Islet of Langerhans (tissue), 1 donor: ENCODE measurements around the gene OR5V1.
"Not testable (repeated sequence)": the region's sequence is repeated elsewhere in the genome, so short reads cannot be mapped to it uniquely, and the experiment has no call there.

Source experiments
- FAIRE-seq: peaks from one replicate; lab custom pipeline; 2011; peaks lifted over from hg19 to GRCh38; lab: Jason Lieb, UNC

The OR5V1 gene

DNA sequence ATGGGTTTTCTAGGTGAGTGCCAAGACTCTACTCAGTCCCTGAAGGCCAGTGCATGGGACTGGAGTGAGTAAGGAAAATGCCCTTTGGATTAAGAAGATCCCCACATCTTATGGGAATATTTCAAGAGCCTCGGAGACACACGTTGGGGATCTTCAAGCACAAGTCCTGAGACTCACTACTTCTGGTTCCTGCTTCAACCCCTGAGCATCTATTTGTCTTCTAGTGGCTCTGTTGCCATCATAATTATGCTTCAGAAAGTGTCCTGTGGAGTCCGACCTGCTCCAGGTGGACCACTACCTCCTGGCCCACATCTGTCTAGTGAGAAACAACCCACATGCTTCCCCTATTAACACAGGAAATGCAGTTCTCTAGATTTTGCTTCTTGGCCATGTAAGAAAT, at the start of gene OR5V1:
TSS of gene OR5V1 (minus strand) at position 101 of the 400 bp plus-strand sequence. CDS start 12,670 bp downstream, outside the sequence.
- no peak for FAIRE-seq

DNA sequence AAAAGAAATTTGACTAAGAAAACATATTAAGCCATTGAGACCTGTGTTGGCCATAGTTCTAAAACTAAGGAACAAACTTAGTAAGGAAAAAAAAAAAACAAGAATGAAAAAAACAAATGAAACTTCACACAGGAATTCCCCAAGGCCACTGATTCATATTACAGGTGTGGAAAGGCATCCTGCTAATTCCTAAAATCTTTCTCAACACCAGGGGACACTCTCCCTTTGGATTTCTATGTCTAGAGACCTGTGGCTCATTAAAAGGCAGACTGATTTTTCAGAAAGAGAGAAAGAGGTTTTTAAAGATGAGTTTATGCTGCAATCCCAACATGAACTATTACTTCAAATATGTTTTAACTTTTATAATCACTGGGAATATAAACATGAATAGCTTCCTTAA, 45.9 kb upstream of the OR5V1 start, which contains the start of gene OR12D1:
TSS of gene OR12D1 (plus strand) at position 341 of the 400 bp plus-strand sequence.
- no peak for FAIRE-seq

DNA sequence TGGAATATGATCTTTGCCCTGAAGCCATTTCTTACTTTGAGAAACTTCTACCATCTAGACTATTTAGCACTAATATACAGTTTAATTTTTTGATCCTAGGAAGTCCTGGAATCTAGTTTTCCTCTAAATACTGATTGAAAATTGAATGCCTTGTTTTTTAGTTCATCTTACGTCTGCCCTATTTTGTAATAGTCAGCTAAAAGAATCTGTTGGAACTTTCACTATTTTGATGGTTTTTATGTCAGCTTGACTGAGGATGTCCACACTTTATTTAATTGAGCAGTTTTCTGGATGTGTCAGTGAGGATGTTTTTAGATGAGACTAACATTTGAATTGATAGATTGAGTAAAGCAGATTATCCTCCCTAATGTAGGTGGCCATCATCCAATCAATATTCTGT, 35.1 kb upstream of the OR5V1 start:
- FAIRE-seq: no peak

- FAIRE-seq: no peak
Measured at GRCh38 chr6:29399525-29399924, 30.9 kb upstream of the OR5V1 start.

DNA sequence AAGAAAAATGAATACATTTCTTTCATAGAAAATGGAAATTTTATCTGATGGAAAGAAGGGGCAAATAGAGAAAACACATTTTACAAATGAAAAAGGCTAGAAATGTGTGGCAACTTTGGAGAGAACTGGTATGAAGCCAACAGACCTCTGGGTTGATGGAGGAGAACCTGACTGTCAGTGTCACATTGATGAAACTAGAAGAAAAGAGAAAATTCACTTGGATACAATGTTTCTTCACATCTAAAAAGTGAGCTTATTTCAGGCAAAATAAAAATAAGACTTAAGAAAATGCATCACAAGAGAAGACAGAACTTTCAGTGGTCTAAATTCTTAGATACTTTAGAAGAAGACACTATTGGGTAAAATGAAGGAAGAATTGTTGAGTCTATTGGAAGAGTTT, 26.7 kb upstream of the OR5V1 start, which contains the start of gene OR12D2:
TSS of gene OR12D2 (plus strand) at position 301 of the 400 bp plus-strand sequence. CDS start 1,069 bp downstream, outside the sequence.
- FAIRE-seq: no peak

- no peak for FAIRE-seq
Measured at GRCh38 chr6:29388533-29388932, 19.9 kb upstream of the OR5V1 start.

DNA sequence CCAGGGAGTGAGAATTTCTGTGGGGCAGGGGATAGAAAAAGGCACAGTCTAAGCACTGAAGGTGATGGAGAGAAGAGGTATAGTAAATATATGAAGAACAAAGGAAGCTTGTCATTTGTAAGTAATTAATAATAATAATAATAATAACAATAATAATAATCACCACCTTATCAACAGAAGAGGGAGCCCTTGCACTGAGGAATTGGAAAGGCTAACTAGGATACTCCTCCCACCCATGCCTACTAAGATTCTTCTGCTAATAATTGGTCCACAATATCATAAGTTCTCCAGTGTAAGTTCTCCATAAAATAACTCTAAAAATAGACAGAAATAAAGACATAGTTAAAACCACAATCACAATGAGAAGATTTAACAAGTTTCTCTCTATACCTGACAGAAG, 7.3 kb upstream of the OR5V1 start:
- FAIRE-seq: no peak

DNA sequence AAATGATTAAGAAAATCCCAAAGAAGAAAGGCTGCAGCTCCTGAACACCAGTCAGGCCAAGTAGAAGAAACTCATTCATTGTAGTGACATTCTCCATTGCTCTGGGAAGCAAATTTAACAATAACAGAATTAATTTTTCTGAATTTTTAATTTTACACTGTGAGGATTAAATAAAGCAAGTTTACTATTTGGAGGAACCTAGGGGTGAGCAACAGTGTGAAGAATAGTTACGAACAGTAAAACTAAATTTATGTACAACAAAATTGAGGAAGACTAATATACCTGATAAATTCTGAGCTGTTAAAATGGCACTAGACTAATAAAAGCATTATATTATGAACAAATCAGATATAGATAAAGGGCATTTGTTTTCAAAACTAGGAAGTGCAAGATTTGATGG, 6.5 kb upstream of the OR5V1 start, which contains the start of gene OR12D3:
TSS of gene OR12D3 (minus strand) at position 101 of the 400 bp plus-strand sequence. CDS start at position 97, 4 bp downstream.
- FAIRE-seq: no peak

- no peak for FAIRE-seq
Measured at GRCh38 chr6:29355603-29356002, 13.1 kb downstream of the OR5V1 start.

DNA sequence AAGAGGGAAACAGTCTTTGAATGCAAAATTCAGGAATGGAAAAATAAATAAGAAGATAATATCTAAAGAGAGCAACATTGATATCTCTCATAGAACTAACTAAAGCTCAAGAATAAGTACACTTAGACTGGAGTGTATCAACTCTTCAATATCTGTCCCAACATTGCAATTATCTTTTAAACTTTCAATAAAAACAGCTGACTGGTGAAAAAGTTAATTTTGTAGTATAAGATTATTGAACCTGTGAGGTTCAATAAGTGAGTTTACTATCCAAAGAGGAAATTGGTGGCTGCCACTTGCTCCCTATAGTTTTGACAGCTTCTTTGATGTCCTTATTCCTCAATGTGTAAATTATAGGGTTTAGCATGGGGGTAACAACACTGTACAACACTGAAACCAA, 13.7 kb downstream of the OR5V1 start:
- FAIRE-seq: no peak

- FAIRE-seq: not testable (repeated sequence)
Measured at GRCh38 chr6:29349348-29349747, 19.3 kb downstream of the OR5V1 start.

DNA sequence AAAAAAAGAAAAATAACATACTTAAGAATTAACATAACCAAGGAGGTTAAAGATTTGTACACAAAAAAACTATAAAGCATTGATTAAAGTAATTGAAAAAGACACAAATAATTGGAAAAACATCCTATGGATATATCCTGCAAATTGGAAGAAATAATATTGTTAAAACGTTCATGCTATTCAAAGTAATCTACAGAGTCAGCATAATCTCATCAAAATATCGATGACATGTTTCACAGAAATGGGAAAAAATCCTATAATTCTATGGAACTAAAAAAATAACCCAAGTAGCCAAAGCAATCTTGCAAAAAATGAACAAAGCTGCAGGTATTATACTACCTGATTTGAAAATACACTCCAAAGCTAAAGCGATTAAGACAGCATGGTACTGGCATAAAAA, 23.3 kb downstream of the OR5V1 start:
- no peak for FAIRE-seq

DNA sequence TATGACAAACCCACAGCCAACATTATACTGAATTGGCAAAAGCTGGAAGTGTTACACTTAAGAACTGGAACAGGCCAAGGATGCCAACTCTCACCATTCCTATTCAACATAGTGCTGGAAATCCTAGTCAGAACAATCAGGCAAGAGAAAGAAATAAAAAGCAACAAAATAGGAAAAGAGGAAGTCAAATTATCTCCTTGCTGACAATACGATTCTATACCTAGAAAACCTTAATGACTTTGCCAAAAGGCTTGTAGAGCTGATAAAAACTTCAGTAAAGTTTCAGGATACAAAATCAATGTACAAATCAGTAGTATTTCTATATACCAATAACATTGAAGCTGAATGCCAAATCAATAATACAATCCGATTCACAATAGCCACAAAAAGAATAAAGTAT, 32.4 kb downstream of the OR5V1 start:
- no peak for FAIRE-seq

DNA sequence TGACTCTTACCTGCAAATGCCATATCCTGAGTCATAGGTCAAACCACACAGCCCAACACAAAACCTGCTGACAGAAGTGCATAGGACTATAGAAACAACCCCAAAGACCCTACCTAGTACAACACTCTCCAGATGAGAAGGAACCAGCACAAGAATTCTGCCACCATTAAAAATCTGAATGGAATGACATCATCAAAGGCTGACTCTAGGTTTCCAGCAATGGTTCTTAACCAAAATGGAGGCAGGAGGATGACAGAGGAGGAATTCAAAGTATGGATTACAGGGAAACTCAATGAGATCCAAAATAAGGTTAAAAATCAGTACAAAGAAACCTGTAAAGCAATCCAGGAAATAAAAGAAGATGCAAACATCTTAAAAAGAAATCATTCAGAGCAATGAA, 36.0 kb downstream of the OR5V1 start:
- no peak for FAIRE-seq

DNA sequence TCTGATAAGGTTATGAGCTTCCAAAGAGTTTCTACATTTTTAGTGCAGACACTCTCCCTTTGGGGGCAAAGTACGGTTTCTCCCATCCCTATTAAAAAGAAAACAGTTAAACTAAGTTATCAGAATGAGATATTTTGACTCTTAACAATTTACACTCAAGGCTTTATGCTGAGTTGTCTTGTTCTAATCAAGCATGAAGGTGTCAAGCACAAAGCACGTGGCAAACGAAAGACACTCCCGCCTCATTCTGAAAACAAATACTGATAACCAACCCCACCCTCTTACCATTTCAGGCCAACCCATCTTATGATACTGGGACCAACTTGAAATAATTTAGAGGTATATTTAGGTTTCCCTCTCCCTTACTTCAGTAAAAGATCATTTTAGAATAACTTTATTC, 42.9 kb downstream of the OR5V1 start:
- FAIRE-seq: no peak

DNA sequence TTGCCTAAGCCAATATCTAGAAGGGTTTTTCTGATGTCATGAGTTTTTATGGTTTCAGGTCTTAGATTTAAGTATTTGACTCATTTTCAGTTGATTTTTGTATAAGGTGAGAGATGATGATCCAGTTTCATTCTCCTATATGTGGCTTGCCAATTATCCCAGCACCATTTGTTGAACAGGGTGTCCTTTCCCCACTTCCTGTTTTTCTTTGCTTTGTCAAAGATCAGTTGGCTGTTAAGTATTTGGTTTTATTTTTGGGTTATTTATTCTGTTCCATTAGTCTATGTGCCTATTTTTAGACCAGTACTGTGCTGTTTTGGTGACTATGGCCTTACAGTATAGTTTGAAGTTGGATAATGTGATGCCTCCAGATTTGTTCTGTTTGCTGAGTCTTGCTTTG, 45.3 kb downstream of the OR5V1 start:
- FAIRE-seq: not testable (repeated sequence)

DNA sequence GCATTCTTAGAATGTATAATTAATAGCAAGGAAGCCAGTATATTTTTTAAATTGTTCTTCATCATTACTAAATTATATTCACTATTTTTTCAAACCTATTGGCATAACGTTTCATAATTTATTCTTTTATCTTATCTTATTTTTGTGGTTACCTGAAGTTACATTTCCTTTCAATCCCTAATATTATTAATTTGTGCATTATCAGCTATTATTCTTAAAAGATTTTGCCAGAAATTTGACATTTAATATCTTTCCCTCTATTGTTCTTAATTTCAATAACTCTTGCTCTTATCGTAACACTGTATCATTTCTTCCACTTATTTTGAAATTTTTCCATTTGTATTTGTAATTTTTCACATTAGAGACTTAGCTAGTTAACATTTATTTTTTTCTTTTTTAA, 48.7 kb downstream of the OR5V1 start:
- no peak for FAIRE-seq
